Spinal cord (tissue), 10 donors: ENCODE measurements around the gene RAPH1. TPM values are rescaled to one million over a fixed set of nuclear protein-coding genes. Genes with fewer than 3 reads are reported as not detected.

Experiments
- DNase-seq, 6 donors: peaks; one replicate each; pipeline versions ENCODE4 v3.0.0 to v3.0.0-alpha.2; 2013 to 2015; ENCODE audit warnings: low spot score in 6 of 6, low read depth in 4 of 6
- H3K27ac ChIP-seq: one replicate; pipeline ENCODE4 v1.5.1; 2013; ENCODE audit warnings: low read depth, low read length, control low read depth
- H3K27me3 ChIP-seq: one replicate; pipeline ENCODE4 v1.6.1; 2013; ENCODE audit warnings: low read length; ENCODE audit not compliant: control insufficient read depth, insufficient read depth
- H3K36me3 ChIP-seq: one replicate; pipeline ENCODE4 v1.6.1; 2013; ENCODE audit warnings: low read length; ENCODE audit not compliant: control insufficient read depth, insufficient read depth
- H3K4me1 ChIP-seq: one replicate; pipeline ENCODE4 v1.6.1; 2013; ENCODE audit warnings: low read length; ENCODE audit not compliant: control insufficient read depth, insufficient read depth
- H3K4me3 ChIP-seq: one replicate; pipeline ENCODE4 v1.5.1; 2013; ENCODE audit warnings: low read depth, low read length, control low read depth
- H3K9me3 ChIP-seq: one replicate; pipeline ENCODE4 v1.6.1; 2013; ENCODE audit warnings: low read length; ENCODE audit not compliant: control insufficient read depth, insufficient read depth
- WGBS: methylation state at CpG from one replicate; pipeline ENCODE4 v1.1.5; 2013; ENCODE audit warnings: missing lambda C conversion rate; ENCODE audit not compliant: insufficient coverage; 5-methylcytosine and 5-hydroxymethylcytosine counted together
- polyA plus RNA-seq, 2 donors: library from polyadenylated mRNA; unstranded; fragments of 120-200 nt; gene quantifications; one replicate each; pipeline ENCODE4 v1.2.1, GENCODE V29; 2013; ENCODE audit not compliant: insufficient read length in 2 of 2
- total RNA-seq, 2 donors: library from RNA; depleted of rRNA in 1 of 2; stranded (reverse); fragments of 120-200 nt in 1 of 2; fragments of >200 nt in 1 of 2; gene quantifications; one replicate each; pipeline versions ENCODE4 v1.2.3 to v1.2.4, GENCODE V29; 2013 to 2014
- donor health status: healthy.

RAPH1 gene
- total and polyA plus RNA-seq, 4 donors, result 23.2 to 73.9 (median 28.0) TPM

DNA sequence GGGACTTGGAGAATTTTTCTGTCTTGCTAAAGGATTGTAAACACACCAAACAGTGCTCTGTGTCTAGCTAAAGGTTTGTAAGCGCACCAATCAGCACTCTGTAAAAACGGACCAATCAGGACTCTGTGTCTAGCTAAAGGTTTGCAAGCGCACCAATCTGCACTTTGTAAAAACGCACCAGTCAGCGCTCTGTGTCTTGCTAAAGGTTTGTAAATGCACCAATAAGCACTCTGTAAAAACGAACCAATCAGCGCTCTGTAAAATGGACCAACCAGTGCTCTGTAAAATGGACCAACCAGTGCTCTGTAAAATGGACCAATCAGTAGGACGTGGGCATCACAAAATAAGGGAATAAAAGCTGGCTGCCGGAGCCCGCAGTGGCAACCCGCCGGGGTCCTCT lies 190.4 kb downstream of the RAPH1 start:
- Histone ChIP-seq H3K36me3 (peaks cover 9% of the 10 kb centered on the region), H3K4me1 (no peaks in the 10 kb centered on the region), H3K27me3 (no peaks in the 10 kb centered on the region), H3K9me3 (no peaks in the 10 kb centered on the region), H3K27ac (no peak overlapping the region), H3K4me3 (no peak overlapping the region)
- DNase-seq, result no peak
- WGBS, result 96% methylated on average over 12 of the region's 12 CpGs

Other genes with a start within 250 kb of the RAPH1 start
- gene ABI2, start 206.9 kb downstream of the RAPH1 start, total RNA-seq, result 100 to 1,000 TPM in 1 of 2 donors, 10 to 100 TPM in 1; 69.0 to 113 TPM
- gene ABI2, start 206.9 kb downstream of the RAPH1 start, polyA plus RNA-seq, result 100 to 1,000 TPM in 1 of 2 donors, 10 to 100 TPM in 1; 99.7 to 139 TPM
- 1 to 10 TPM; 3.7 to 4.7 TPM for gene CD28, start 171.3 kb upstream of the RAPH1 start, total RNA-seq
- gene CD28, start 171.3 kb upstream of the RAPH1 start, polyA plus RNA-seq, result 1 to 10 TPM in 1 of 2 donors, under 1 TPM in 1; 0.78 to 1.0 TPM